Spleen (tissue), 7 donors: ENCODE results near the gene FARP1.

Experiments
- CTCF ChIP-seq, 11 experiments: fragments of 200-600 bp in 7 of 11; fragments of 450-650 bp in 4 of 11; sonication (generic) in 4 of 11; IDR thresholded peaks in 8 of 11; conservative IDR thresholded peaks in 3 of 11; 1 replicate in 7 of 11; 2 replicates in 4 of 11; pipeline versions ENCODE4 v1.4.0 to v1.8.0; 2016 to 2021; ENCODE audit warnings: antibody characterized with exemption in 11 of 11, inconsistent platforms in 4 of 11, mild to moderate bottlenecking in 1 of 11
- POLR2A ChIP-seq, 3 donors: fragments of 450-650 bp; IDR thresholded peaks; one replicate each; pipeline ENCODE4 v1.5.1; 2017; ENCODE audit warnings: antibody characterized with exemption in 3 of 3, mild to moderate bottlenecking in 1 of 3
- POLR2AphosphoS5 ChIP-seq, 3 donors: sonication (generic); formaldehyde crosslinking; IDR thresholded peaks; one replicate each; pipeline ENCODE4 v1.5.1; 2017; ENCODE audit warnings: antibody characterized with exemption in 3 of 3
- donor health status: DM: no; HTN: no; CAD: no; lungs with moderate emphysema.
- donor health status: DM: no; HTN: no; CAD: no.
- donor health status: DM: no; HTN: no; CAD: no.

GRCh38 chr13:98189841-98190505 is 47.1 kb downstream of the FARP1 start:
- TF ChIP-seq POLR2AphosphoS5 (IDR thresholded peaks at IDR 0.05), result no peak
- no peak for TF ChIP-seq POLR2A (IDR thresholded peaks at IDR 0.05)
- no peak for TF ChIP-seq CTCF (IDR thresholded peaks at IDR 0.05 in 8 of 11, conservative IDR thresholded peaks at IDR 0.05 in 3 of 11)
